H1 (cell line): Measurements from ENCODE around the gene LRRIQ3. TPM values are rescaled to one million over a fixed set of nuclear protein-coding genes. Genes with fewer than 3 reads are reported as not detected.

Experiments
- CTCF ChIA-PET: fragments of 300-600 bp; sonication (Branson Sonifier 250); formaldehyde crosslinking; loops from one replicate; lab custom pipeline; 2021; ENCODE audit not compliant: partially characterized antibody; lab: Charles Lee
- POLR2A ChIA-PET: fragments of 300-600 bp; sonication (Branson Sonifier 250); formaldehyde crosslinking; loops from one replicate; lab custom pipeline; 2021; ENCODE audit warnings: inconsistent platforms; ENCODE audit not compliant: partially characterized antibody; lab: Charles Lee
- DNase-seq, 2 experiments: peaks; one replicate each; pipeline versions ENCODE4 v3.0.0 to v3.0.0-alpha.2; 2010 to 2022; ENCODE audit warnings: low spot score in 2 of 2, low read depth in 1 of 2, mixed read lengths in 1 of 2
- FAIRE-seq: peaks from 2 replicates; lab custom pipeline; 2011; peaks lifted over from hg19 to GRCh38; lab: Jason Lieb, UNC
- H2AFZ ChIP-seq: 2 replicates; pipeline ENCODE4 v1.8.1; 2012; ENCODE audit warnings: low read length, inconsistent platforms
- H2AK5ac ChIP-seq: 2 replicates; pipeline ENCODE4 v1.6.1; 2013; ENCODE audit warnings: low read depth, low read length
- H2BK120ac ChIP-seq: replicated peaks from 2 replicates; pipeline ENCODE3; 2013; ENCODE audit warnings: low read depth, low read length, inconsistent platforms
- H2BK12ac ChIP-seq: 2 replicates; pipeline ENCODE4 v1.6.1; 2013; ENCODE audit warnings: low read depth, low read length
- H2BK15ac ChIP-seq: 2 replicates; pipeline ENCODE4 v1.6.1; 2013; ENCODE audit warnings: low read length
- H2BK20ac ChIP-seq: 2 replicates; pipeline ENCODE4 v1.6.1; 2013; ENCODE audit warnings: low read length
- H2BK5ac ChIP-seq: 2 replicates; pipeline ENCODE4 v1.6.1; 2013; ENCODE audit warnings: low read depth, low read length
- H3K14ac ChIP-seq: 2 replicates; pipeline ENCODE4 v1.6.1; 2013; ENCODE audit warnings: inconsistent platforms; ENCODE audit not compliant: insufficient read length
- H3K18ac ChIP-seq: 2 replicates; pipeline ENCODE4 v1.6.1; 2013; ENCODE audit warnings: low read length; ENCODE audit errors: extremely low read depth
- H3K23ac ChIP-seq: 2 replicates; pipeline ENCODE4 v1.6.1; 2013; ENCODE audit warnings: inconsistent platforms; ENCODE audit not compliant: insufficient read length
- H3K23me2 ChIP-seq: 2 replicates; pipeline ENCODE4 v1.6.1; 2013; ENCODE audit warnings: low read depth, low read length
- H3K27ac ChIP-seq: 2 replicates; pipeline ENCODE4 v1.6.1; 2011; ENCODE audit warnings: low read depth, low read length, inconsistent platforms
- H3K27me3 ChIP-seq, 4 experiments: replicated peaks in 1 of 4; 1 replicate in 1 of 4; 2 replicates in 3 of 4; pipeline versions ENCODE4 v1.6.1 to v1.8.1; 2011 to 2013; ENCODE audit warnings: low read length in 3 of 4, mild to moderate bottlenecking in 3 of 4, inconsistent platforms in 2 of 4, mixed read lengths in 2 of 4, moderate library complexity in 1 of 4; ENCODE audit not compliant: control insufficient read depth in 3 of 4, insufficient read depth in 3 of 4; ENCODE audit errors: extremely low read depth in 1 of 4
- H3K36me3 ChIP-seq, 4 experiments: 2 replicates each; pipeline versions ENCODE4 v1.6.1 to v1.8.1; 2011 to 2013; ENCODE audit warnings: mild to moderate bottlenecking in 4 of 4, low read length in 3 of 4, moderate library complexity in 2 of 4, control low read depth in 1 of 4, inconsistent platforms in 1 of 4; ENCODE audit not compliant: insufficient read depth in 4 of 4, control insufficient read depth in 2 of 4
- H3K4ac ChIP-seq: replicated peaks from 2 replicates; pipeline ENCODE3; 2013; ENCODE audit warnings: low read length, low read depth, mixed read lengths, inconsistent platforms; ENCODE audit not compliant: insufficient read length
- H3K4me1 ChIP-seq, 4 experiments: replicated peaks in 1 of 4; 1 replicate in 1 of 4; 2 replicates in 3 of 4; pipeline versions ENCODE4 v1.6.1 to v1.8.1; 2011 to 2013; ENCODE audit warnings: low read length in 3 of 4, inconsistent platforms in 2 of 4, mixed read lengths in 1 of 4; ENCODE audit not compliant: insufficient read depth in 4 of 4, control insufficient read depth in 3 of 4
- H3K4me2 ChIP-seq, 2 experiments: 2 replicates each; pipeline versions ENCODE4 v1.6.1 to v1.8.1; 2011 to 2013; ENCODE audit warnings: low read depth in 2 of 2, low read length in 2 of 2, control low read depth in 1 of 2, inconsistent platforms in 1 of 2, mild to moderate bottlenecking in 1 of 2; ENCODE audit not compliant: insufficient read depth in 1 of 2
- H3K4me3 ChIP-seq, 4 experiments: fragments of 200-600, 300-600 bp in 1 of 4; sonication (generic), shearing (Covaris generic), sonication (Bioruptor Twin) in 1 of 4; 2 replicates each; pipeline versions ENCODE4 v1.5.1 to v1.8.1; 2011 to 2016; ENCODE audit warnings: low read length in 4 of 4, low read depth in 3 of 4, control low read depth in 2 of 4, inconsistent platforms in 2 of 4, mild to moderate bottlenecking in 2 of 4, mixed read lengths in 1 of 4, moderate library complexity in 1 of 4; ENCODE audit not compliant: insufficient read depth in 2 of 4; ENCODE audit errors: extremely low read depth in 1 of 4
- H3K56ac ChIP-seq: replicated peaks from 2 replicates; pipeline ENCODE3; 2013; ENCODE audit warnings: low read depth, mild to moderate bottlenecking, mixed read lengths, low read length, inconsistent platforms; ENCODE audit not compliant: insufficient read length
- H3K79me1 ChIP-seq: 2 replicates; pipeline ENCODE4 v1.6.1; 2013; ENCODE audit warnings: low read depth, low read length, control low read depth
- H3K79me2 ChIP-seq, 2 experiments: 2 replicates each; pipeline versions ENCODE4 v1.6.1 to v1.8.1; 2012 to 2013; ENCODE audit warnings: low read length in 2 of 2, mild to moderate bottlenecking in 2 of 2, inconsistent platforms in 1 of 2; ENCODE audit not compliant: insufficient read depth in 2 of 2, control insufficient read depth in 1 of 2
- H3K9ac ChIP-seq, 4 experiments: replicated peaks in 1 of 4; 1 replicate in 1 of 4; 2 replicates in 3 of 4; pipeline versions ENCODE4 v1.6.1 to v1.8.1; 2011 to 2013; ENCODE audit warnings: low read depth in 3 of 4, low read length in 3 of 4, control low read depth in 2 of 4, mild to moderate bottlenecking in 2 of 4, moderate library complexity in 2 of 4, inconsistent platforms in 1 of 4; ENCODE audit errors: extremely low read depth in 1 of 4
- H3K9me3 ChIP-seq, 2 experiments: 2 replicates each; pipeline versions ENCODE4 v1.6.1 to v1.8.1; 2012 to 2013; ENCODE audit warnings: mild to moderate bottlenecking in 2 of 2, moderate library complexity in 2 of 2, control low read depth in 1 of 2, inconsistent platforms in 1 of 2, low read depth in 1 of 2, low read length in 1 of 2, mixed read lengths in 1 of 2; ENCODE audit not compliant: insufficient read depth in 2 of 2
- H4K20me1 ChIP-seq, 2 experiments: replicated peaks in 1 of 2; 2 replicates each; pipeline versions ENCODE3 to v1.8.1; 2011 to 2013; ENCODE audit warnings: inconsistent platforms in 2 of 2, low read length in 2 of 2, mild to moderate bottlenecking in 1 of 2; ENCODE audit not compliant: insufficient read depth in 2 of 2, control insufficient read depth in 1 of 2
- H4K5ac ChIP-seq: 2 replicates; pipeline ENCODE4 v1.6.1; 2013; ENCODE audit warnings: low read length, low read depth, mixed read lengths, inconsistent platforms; ENCODE audit not compliant: insufficient read length
- H4K8ac ChIP-seq: 2 replicates; pipeline ENCODE4 v1.8.0; 2013; ENCODE audit warnings: mild to moderate bottlenecking, moderate library complexity, low read length, inconsistent platforms; ENCODE audit not compliant: insufficient read depth; ENCODE audit errors: extremely low read depth
- H4K91ac ChIP-seq: replicated peaks from 2 replicates; pipeline ENCODE3; 2013; ENCODE audit warnings: low read length, mixed read lengths, inconsistent platforms; ENCODE audit not compliant: insufficient read length
- ATF2 ChIP-seq: IDR thresholded peaks from 2 replicates; pipeline ENCODE4 v1.6.1; 2012; ENCODE audit warnings: low read length, inconsistent platforms
- CBX8 ChIP-seq: fragments of 300-800, 300-1000 bp; sonication (generic); IDR thresholded peaks from 2 replicates; pipeline ENCODE4 v1.7.1; 2016; ENCODE audit warnings: low read depth, low read length, borderline replicate concordance
- CEBPB ChIP-seq: IDR thresholded peaks from 2 replicates; pipeline ENCODE4 v1.6.1; 2012; ENCODE audit warnings: low read depth, low read length
- EGR1 ChIP-seq: IDR thresholded peaks from 2 replicates; pipeline ENCODE4 v1.6.1; 2011; ENCODE audit warnings: low read depth, low read length, borderline replicate concordance
- EP300 ChIP-seq, 2 experiments: IDR thresholded peaks; 1 replicate in 1 of 2; 2 replicates in 1 of 2; pipeline ENCODE4 v1.6.1; 2011 to 2012; ENCODE audit warnings: low read depth in 2 of 2, low read length in 2 of 2, mild to moderate bottlenecking in 2 of 2, borderline replicate concordance in 1 of 2, inconsistent platforms in 1 of 2, moderate library complexity in 1 of 2
- MAFK ChIP-seq: IDR thresholded peaks from 2 replicates; pipeline ENCODE4 v1.6.1; 2012; ENCODE audit warnings: low read depth, mild to moderate bottlenecking, improper control_type of control experiment, low read length
- POLR2A ChIP-seq, 2 experiments: IDR thresholded peaks; 1 replicate in 1 of 2; 2 replicates in 1 of 2; pipeline ENCODE4 v1.6.1; 2011; ENCODE audit warnings: low read depth in 2 of 2, low read length in 2 of 2, mild to moderate bottlenecking in 2 of 2; ENCODE audit errors: control extremely low read depth in 1 of 2
- POLR2AphosphoS5 ChIP-seq: IDR thresholded peaks from 2 replicates; pipeline ENCODE4 v1.6.1; 2011; ENCODE audit warnings: low read depth, low read length
- SP4 ChIP-seq: IDR thresholded peaks from 2 replicates; pipeline ENCODE4 v1.6.1; 2012; ENCODE audit warnings: low read length, inconsistent platforms
- polyA plus RNA-seq, 7 experiments: library from polyadenylated mRNA; depleted of rRNA in 3 of 7; stranded (reverse) in 5 of 7; unstranded in 2 of 7; fragments of >200 nt in 5 of 7; fragments of 200-250 nt in 2 of 7; gene quantifications; 1 replicate in 5 of 7; 2 replicates in 1 of 7; 4 replicates in 1 of 7; pipeline versions ENCODE4 v1.2.1 to v1.2.3, GENCODE V29; 2011 to 2013; ENCODE audit warnings: missing spikeins in 2 of 7, mixed read lengths in 2 of 7
- total RNA-seq: library from RNA; stranded (reverse); fragmentation: NEBNext Ultra II Directional; extraction: Animal tissue kit (Norgen Biotek cat#: 25700); gene quantifications from 2 replicates; pipeline ENCODE4 v1.2.1, GENCODE V29; 2021

LRRIQ3 gene
- total and polyA plus RNA-seq, 2 of the 8 experiments (the other 6 are each of a cell fraction or from before 2014, with no cell fraction given) = 0.08 to 0.19 TPM

DNA sequence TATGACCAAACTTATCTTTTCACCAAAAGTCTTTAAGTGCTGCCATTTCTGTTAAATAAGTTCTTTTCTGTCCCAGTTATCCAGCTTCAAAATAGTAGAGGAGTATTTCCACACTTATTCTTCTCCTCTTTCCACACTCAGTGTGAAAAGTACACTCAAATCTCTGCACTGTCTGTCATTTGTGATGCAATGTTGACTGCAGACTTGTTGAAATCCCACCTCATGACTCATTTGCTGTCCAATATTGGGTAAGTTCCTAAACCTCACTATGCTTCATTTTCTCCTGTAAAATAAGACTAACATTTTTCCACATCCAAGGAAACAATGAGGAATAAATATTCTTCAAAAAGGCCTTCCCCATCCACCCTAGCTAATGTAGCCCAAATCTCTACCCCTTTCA, 17.5 kb downstream of the LRRIQ3 start:
- H3K9me3 ChIP-seq = no peaks in the 10 kb centered on the region
- peaks cover 0 to 1% (median 0%) of the 10 kb centered on the region in 4 experiments; a peak in 1 of 7 replicates for H3K27me3 ChIP-seq
- FAIRE-seq (no peak), DNase-seq (no peak)
- no peak overlapping the region for H2AFZ ChIP-seq
- H3K4me2 ChIP-seq = no peak overlapping the region
- H2BK20ac ChIP-seq = no peak overlapping the region
- POLR2A ChIA-PET = no interaction called here
- no peak overlapping the region for H4K5ac ChIP-seq
- TF ChIP-seq POLR2A (IDR thresholded peaks at IDR 0.05; ENCODE audit: control extremely low read depth in 1 of 2, low read depth in 2 of 2, low read length in 2 of 2) = no peak
- TF ChIP-seq MAFK = no peak
- TF ChIP-seq SP4 = no peak
- no peak for TF ChIP-seq CEBPB
- no peak for TF ChIP-seq CBX8
- no peak for TF ChIP-seq EP300 (IDR thresholded peaks at IDR 0.05; ENCODE audit: borderline replicate concordance in 1 of 2, low read depth in 2 of 2, low read length in 2 of 2)
- TF ChIP-seq POLR2AphosphoS5 = no peak
- TF ChIP-seq EGR1 = no peak
- no peak for TF ChIP-seq ATF2
- no peak overlapping the region for H3K9ac ChIP-seq
- H3K18ac ChIP-seq = no peak overlapping the region
- H3K23ac ChIP-seq = no peak overlapping the region
- H3K79me2 ChIP-seq = no peaks in the 10 kb centered on the region
- no peaks in the 10 kb centered on the region for H4K20me1 ChIP-seq
- H3K36me3 ChIP-seq = no peaks in the 10 kb centered on the region
- H2BK5ac ChIP-seq = no peak overlapping the region
- no peak overlapping the region for H3K4me3 ChIP-seq
- no peak overlapping the region for H2BK15ac ChIP-seq
- no peak overlapping the region for H3K14ac ChIP-seq
- no peaks in the 10 kb centered on the region for H3K4me1 ChIP-seq
- no peak overlapping the region for H4K8ac ChIP-seq
- no peaks in the 10 kb centered on the region for H3K79me1 ChIP-seq
- no peak overlapping the region for H2BK120ac ChIP-seq
- no peak overlapping the region for H2AK5ac ChIP-seq
- H3K23me2 ChIP-seq = no peaks in the 10 kb centered on the region
- H2BK12ac ChIP-seq = no peak overlapping the region
- CTCF ChIA-PET = no interaction called here
- H3K4ac ChIP-seq = no peak overlapping the region
- H4K91ac ChIP-seq = no peak overlapping the region
- H3K27ac ChIP-seq = no peak overlapping the region
- no peak overlapping the region for H3K56ac ChIP-seq
